DMS114 treated with DMSO at 0.1 percent for 48 hours (cell line): ENCODE results near the gene DGKQ.
"Not testable (repeated sequence)": the region's sequence is repeated elsewhere in the genome, so short reads cannot be mapped to it uniquely, and the experiment has no call there.

Experiments
- DNase-seq: peaks from one replicate; lab custom pipeline; 2025; ENCODE audit not compliant: unreplicated experiment; lab: John Stamatoyannopoulos, UW

DGKQ gene

GRCh38 chr4:925771-926500, 47.4 kb downstream of the DGKQ start:
- DNase-seq: no peak

- no peak for DNase-seq
Observed at GRCh38 chr4:925171-925570, 48.2 kb downstream of the DGKQ start.

GRCh38 chr4:924107-925096, 49.0 kb downstream of the DGKQ start:
- no peak for DNase-seq

GRCh38 chr4:921830-922331, 51.5 kb downstream of the DGKQ start:
- no peak for DNase-seq

GRCh38 chr4:919004-919680, 54.2 kb downstream of the DGKQ start:
- not testable (repeated sequence) for DNase-seq

GRCh38 chr4:918591-918990, 54.8 kb downstream of the DGKQ start:
- not testable (repeated sequence) for DNase-seq

- no peak for DNase-seq
Observed at GRCh38 chr4:917992-918391, 55.4 kb downstream of the DGKQ start.

- no peak for DNase-seq
Observed at GRCh38 chr4:917466-917865, 55.9 kb downstream of the DGKQ start.

- no peak for DNase-seq
Observed at GRCh38 chr4:915595-915994, 57.8 kb downstream of the DGKQ start.

- no peak for DNase-seq
Observed at GRCh38 chr4:915041-915474, 58.3 kb downstream of the DGKQ start.

- DNase-seq: no peak
Observed at GRCh38 chr4:914531-914930, 58.8 kb downstream of the DGKQ start.

- no peak for DNase-seq
Observed at GRCh38 chr4:913280-913618, 60.1 kb downstream of the DGKQ start.

- no peak for DNase-seq
Observed at GRCh38 chr4:912548-913279, 60.7 kb downstream of the DGKQ start.

GRCh38 chr4:911871-912490, 61.4 kb downstream of the DGKQ start:
- no peak for DNase-seq

GRCh38 chr4:911221-911751, 62.1 kb downstream of the DGKQ start:
- no peak for DNase-seq

- DNase-seq: no peak
Observed at GRCh38 chr4:910366-911091, 62.8 kb downstream of the DGKQ start.

- DNase-seq: no peak
Observed at GRCh38 chr4:909821-910220, 63.5 kb downstream of the DGKQ start.

- DNase-seq: no peak
Observed at GRCh38 chr4:909131-909571, 64.2 kb downstream of the DGKQ start.
